Neural progenitor cell (in vitro differentiated cells): Measurements from ENCODE around the gene DEFB118.

Experiments
- CTCF ChIP-seq: fragments of 200-600 bp; sonication (generic); IDR thresholded peaks from 2 replicates; pipeline ENCODE4 v1.5.1; 2017; ENCODE audit warnings: antibody characterized with exemption, mild to moderate bottlenecking
- EZH2 ChIP-seq: fragments of 200-600 bp; sonication (generic); IDR thresholded peaks from 2 replicates; pipeline ENCODE4 v1.6.1; 2017; ENCODE audit warnings: antibody characterized with exemption, mild to moderate bottlenecking, moderate library complexity
- EZH2phosphoT487 ChIP-seq: fragments of 200-600 bp; sonication (generic); IDR thresholded peaks from 2 replicates; pipeline ENCODE4 v1.6.1; 2017; ENCODE audit warnings: antibody characterized with exemption

DNA sequence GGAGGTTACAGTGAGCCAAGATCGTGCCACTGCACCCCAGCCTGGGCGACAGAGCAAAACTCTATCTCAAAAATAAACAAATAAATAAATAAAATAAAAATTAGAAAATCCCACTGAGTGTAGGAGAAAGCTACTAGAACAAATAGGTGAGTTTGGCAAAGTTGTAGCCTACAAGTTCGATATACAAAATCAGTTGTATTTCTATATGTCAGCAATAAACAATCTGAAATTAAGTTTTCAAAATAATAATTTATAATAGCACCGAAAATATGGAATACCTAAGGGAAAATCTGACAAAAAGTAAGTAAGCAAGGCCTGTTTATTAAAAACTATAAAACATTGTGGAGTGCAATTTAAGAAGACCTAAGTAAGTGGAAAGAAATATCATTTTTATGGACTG lies 5.1 kb upstream of the DEFB118 start:
- TF ChIP-seq CTCF (no peak), EZH2phosphoT487 (no peak), EZH2 (no peak)
